HG02763 (cell line): ENCODE results near the gene SMAD3.
A peak's percentile ranks its signal among the peaks of the same experiment; 100 is the strongest.

Experiments used
- ATAC-seq: cut with Tn5 transposase; IDR thresholded peaks from one replicate; pipeline ENCODE4 v1.9.1; 2021; ENCODE audit warnings: mild to moderate bottlenecking, moderate library complexity; ENCODE audit not compliant: unreplicated experiment

Gene SMAD3

GRCh38 chr15:67080118-67080899, 14.9 kb downstream of the SMAD3 start:
- ATAC-seq: no peak

GRCh38 chr15:67080900-67081431, 15.6 kb downstream of the SMAD3 start:
- ATAC-seq: peak; percentile 36

GRCh38 chr15:67082007-67082536, 16.7 kb downstream of the SMAD3 start:
- no peak for ATAC-seq

- ATAC-seq: no peak
Observed at GRCh38 chr15:67083135-67083762, 17.8 kb downstream of the SMAD3 start.

- ATAC-seq: no peak
Observed at GRCh38 chr15:67084561-67084960, 19.2 kb downstream of the SMAD3 start.

GRCh38 chr15:67085237-67085817, 19.9 kb downstream of the SMAD3 start:
- ATAC-seq: peak; percentile 13

GRCh38 chr15:67085818-67086636, 20.6 kb downstream of the SMAD3 start:
- peak; percentile 55 for ATAC-seq

GRCh38 chr15:67086637-67086914, 21.2 kb downstream of the SMAD3 start:
- ATAC-seq: no peak

GRCh38 chr15:67087507-67088172, 22.2 kb downstream of the SMAD3 start:
- no peak for ATAC-seq

GRCh38 chr15:67089217-67090193, 24.1 kb downstream of the SMAD3 start:
- no peak for ATAC-seq

- no peak for ATAC-seq
Observed at GRCh38 chr15:67090297-67091070, 25.1 kb downstream of the SMAD3 start.

GRCh38 chr15:67091071-67091979, 25.9 kb downstream of the SMAD3 start:
- ATAC-seq: peak; percentile 75

- ATAC-seq: no peak
Observed at GRCh38 chr15:67091980-67092677, 26.7 kb downstream of the SMAD3 start.

- ATAC-seq: no peak
Observed at GRCh38 chr15:67092752-67093503, 27.5 kb downstream of the SMAD3 start.

- ATAC-seq: no peak
Observed at GRCh38 chr15:67093504-67093862, 28.1 kb downstream of the SMAD3 start.
